Left colon (tissue), 2 donors: ENCODE results near the gene IGF2R. TPM values are rescaled to one million over a fixed set of nuclear protein-coding genes. Genes with fewer than 3 reads are reported as not detected.
A peak's percentile ranks its signal among the peaks of the same experiment; 100 is the strongest.
"Not testable (repeated sequence)": the region's sequence is repeated elsewhere in the genome, so short reads cannot be mapped to it uniquely, and the experiment has no call there.

Experiments
- ATAC-seq: fragments of 200-7000 bp; cut with Tn5 transposase; one replicate; pipeline ENCODE4 v1.9.1; 2020; ENCODE audit warnings: mild to moderate bottlenecking, moderate library complexity
- DNase-seq, 2 donors: peaks; one replicate each; pipeline ENCODE4 v3.0.0-alpha.2; 2020
- intact Hi-C, 2 donors: fragments of 100-400 bp; cut with DNase I in 1 of 2; cut with micrococcal nuclease in 1 of 2; formaldehyde crosslinking; loops; one replicate each; pipeline versions ENCODE4 v1.11.2 to v1.14.0; 2022; cut with DNase I, micrococcal nuclease
- total RNA-seq, 2 donors: library from RNA; stranded (reverse); fragmentation: NEBNext Ultra II Directional; extraction: Animal tissue kit (Norgen Biotek cat#: 25700); gene quantifications; one replicate each; pipeline ENCODE4 v1.2.1, GENCODE V29; 2021
- donor health status: DM: no; HTN: no; CAD: no.
- donor health status: DM: yes; HTN: yes; CAD: no.

The IGF2R gene
- total RNA-seq, 2 donors from 2014 or later: 97.3 to 100 TPM

DNA sequence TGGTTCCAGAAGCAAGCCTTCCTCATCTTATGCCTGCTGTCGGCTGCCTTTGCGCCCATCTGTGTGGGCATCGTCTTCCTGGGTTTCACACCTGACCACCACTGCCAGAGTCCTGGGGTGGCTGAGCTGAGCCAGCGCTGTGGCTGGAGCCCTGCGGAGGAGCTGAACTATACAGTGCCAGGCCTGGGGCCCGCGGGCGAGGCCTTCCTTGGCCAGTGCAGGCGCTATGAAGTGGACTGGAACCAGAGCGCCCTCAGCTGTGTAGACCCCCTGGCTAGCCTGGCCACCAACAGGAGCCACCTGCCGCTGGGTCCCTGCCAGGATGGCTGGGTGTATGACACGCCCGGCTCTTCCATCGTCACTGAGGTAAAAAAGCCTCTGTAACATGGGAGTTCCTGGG is 153.1 kb downstream of the IGF2R start:
- intact Hi-C loops: no loop called here
- ATAC-seq (no peak), DNase-seq (peak in 1 of 2 donors; percentile 10)

DNA sequence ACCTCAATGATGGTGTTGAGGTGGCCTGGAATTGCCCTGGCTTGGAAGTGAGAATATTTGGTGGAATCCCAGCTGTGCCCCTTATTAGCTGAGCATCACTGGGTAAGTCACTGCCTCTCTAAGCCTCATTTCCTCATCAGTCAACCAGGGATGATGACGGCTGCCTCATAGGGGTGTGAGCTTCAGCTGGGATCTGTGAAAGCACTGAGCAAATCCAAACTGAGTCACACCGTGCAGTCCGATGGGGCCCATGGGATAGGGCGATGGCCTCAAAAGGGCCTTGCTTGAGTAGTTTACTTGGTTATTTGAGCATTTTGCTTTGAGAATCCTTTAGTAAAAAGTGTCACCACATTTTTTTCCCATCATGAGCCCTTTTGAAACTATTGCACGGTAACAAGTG is 153.9 kb downstream of the IGF2R start:
- DNase-seq (peak in 1 of 2 donors; percentile 0), ATAC-seq (no peak)
- intact Hi-C loops: no loop called here

DNA sequence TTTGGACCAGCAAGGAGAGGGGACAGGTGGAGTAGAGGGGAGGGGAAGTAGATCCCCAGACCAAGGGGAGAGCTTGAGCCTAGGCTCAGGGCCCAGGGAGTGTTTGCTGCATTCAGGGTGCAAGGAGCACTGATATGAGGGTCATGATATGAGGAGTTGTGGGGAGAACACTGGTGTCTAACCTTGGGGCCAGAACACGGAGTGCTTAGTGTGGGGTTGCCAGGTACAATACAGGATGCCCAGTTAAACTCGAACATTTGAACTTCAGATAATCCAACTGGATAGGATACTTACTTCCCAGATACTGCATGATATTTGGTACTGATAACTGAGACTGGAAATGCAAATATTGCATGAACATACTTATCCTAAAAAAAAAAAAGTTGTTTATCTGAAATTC is 155.1 kb downstream of the IGF2R start:
- no peak for ATAC-seq
- DNase-seq: no peak
- intact Hi-C loops: no loop called here

DNA sequence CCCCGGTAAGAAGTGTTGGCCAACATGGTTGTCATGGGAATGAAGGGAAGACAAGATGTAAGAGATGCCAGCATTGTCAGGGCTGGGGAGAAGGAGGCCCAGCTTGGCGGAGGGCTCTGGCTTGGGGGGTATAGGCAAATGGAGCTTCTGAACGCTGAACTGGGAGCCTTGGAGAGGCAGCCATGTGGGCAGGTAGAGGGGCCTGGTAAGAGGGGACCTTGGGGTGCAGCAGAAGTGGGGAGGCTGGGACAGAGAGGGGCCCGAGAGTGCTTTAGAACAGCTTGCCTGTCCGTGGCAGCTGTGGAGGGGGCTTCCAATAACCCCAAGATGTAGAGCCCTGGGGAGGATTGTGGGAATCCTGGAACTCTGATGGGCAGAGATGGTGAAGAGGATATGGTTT is 155.7 kb downstream of the IGF2R start:
- no peak for ATAC-seq
- intact Hi-C loops: no loop called here
- DNase-seq: no peak

DNA sequence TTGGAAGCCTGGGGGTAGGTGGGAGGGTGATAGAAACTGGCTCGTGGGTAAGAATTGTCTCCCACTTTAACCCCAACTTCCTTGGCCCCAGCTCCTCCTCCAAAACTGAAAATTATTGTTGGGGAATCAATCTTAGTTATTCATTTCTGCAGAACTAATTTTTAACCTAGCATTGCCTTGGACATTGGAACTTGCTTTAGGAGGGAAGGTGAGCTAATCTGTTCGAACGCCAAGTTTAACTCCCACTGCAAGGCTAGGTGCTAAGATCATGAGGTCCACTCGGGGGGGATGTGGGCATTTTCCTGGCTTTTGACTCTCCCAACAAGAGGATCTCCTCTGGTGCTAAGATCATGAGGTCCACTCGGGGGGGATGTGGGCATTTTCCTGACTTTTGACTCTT is 156.2 kb downstream of the IGF2R start:
- ATAC-seq, intact Hi-C loops: not testable (repeated sequence)

DNA sequence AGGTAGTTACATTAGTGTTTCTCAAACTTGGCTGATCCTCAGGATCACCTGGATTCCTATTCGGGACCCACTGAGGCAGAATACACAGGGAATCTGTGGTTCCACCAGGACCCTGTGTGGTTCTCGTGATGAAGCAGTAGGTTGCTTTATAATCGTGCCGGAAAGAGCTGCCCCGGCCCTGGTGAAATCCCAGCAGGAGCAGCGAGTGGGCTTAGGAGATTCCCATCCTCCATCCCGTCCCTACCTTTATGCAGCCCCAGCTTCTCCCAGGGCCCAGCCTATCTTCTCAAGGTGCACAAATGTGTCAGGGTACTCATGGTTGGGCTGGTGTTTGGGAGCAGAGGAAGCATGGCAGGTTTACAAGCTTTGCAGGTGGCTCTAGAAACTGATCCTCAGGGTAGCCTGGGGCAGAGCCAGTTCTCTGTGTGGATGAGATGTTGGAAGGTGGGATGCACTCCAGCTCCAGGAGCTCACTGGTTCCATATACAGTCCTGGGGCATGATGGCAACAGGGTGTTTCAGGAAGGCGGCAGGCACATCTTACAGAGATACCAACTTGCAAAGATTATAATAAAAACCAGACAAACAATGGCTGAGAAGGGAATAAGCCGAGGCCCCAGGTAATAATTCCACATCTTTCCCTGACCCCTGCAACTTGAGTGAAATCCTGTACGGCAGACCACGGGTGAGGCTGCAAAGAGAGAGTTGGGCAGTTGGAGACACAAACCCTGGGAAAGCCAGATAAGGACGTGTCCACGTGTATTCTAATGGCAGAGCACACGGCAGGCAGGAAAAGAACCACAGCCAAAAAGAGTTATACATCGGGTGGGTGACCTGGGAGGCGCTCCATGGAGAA is 158.6 kb downstream of the IGF2R start:
- no peak for ATAC-seq
- intact Hi-C loops: no loop called here
- no peak for DNase-seq

More for the DNA sequence above, 156.2 kb downstream of the IGF2R start:
- DNase-seq: not testable (repeated sequence)

DNA sequence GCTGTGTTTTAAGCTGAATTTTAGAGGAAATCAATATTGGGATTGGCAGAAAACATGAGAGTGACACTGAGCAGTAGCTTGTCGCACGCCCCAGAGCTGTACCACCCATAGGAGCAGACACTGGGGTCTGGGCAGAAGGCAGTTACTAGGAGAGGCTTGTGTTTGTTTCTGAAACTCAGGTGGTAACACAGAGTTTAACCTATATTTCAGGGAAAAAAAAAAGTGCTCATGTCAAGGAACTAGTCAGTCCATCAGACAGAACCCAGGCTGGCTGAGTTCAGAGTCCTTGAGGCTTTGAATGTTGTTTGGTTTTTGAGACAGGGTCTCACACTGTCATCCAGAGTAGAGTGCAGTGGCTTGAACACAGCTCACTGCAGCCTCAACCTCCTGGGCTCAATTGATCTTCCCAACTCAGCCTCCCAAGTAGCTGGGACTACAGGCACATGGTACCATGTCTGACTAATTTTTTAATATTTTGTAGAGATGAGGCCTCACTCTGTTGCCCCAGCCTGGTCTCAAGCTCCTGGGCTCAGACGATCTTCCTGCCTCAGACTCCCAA is 159.3 kb downstream of the IGF2R start:
- no peak for DNase-seq
- intact Hi-C loops: no loop called here
- ATAC-seq: no peak

DNA sequence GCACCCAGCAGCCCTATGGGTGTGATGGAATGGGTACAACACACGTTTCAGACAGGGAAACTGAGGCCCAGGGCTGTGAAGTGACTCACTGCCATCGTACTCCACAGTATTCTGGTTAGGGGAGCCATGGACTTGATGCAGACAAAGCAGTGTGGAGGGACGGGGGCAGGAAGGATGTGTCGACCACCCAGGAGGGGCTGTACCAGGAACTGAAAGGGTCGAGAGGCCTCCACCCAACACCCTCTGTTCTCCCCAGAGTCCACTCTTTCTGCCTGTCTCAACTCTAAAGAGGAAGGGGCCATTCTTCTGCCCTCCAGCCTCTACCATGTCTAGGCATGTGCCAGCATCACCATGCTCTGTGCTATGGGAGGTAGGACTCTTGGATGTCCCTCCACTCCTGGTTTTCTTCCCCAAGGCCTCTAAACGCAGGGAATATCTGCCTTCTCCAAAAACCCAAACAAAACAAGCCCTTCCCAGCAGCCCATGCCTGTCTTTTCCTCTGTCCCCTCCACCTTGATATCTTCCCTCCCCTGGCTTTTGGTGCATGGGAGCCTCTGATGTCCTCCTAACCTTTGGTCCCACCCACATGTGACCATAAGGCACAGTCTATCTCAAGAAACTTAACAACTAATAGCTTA is 160.1 kb downstream of the IGF2R start:
- ATAC-seq: no peak
- intact Hi-C loops: no loop called here
- no peak for DNase-seq

DNA sequence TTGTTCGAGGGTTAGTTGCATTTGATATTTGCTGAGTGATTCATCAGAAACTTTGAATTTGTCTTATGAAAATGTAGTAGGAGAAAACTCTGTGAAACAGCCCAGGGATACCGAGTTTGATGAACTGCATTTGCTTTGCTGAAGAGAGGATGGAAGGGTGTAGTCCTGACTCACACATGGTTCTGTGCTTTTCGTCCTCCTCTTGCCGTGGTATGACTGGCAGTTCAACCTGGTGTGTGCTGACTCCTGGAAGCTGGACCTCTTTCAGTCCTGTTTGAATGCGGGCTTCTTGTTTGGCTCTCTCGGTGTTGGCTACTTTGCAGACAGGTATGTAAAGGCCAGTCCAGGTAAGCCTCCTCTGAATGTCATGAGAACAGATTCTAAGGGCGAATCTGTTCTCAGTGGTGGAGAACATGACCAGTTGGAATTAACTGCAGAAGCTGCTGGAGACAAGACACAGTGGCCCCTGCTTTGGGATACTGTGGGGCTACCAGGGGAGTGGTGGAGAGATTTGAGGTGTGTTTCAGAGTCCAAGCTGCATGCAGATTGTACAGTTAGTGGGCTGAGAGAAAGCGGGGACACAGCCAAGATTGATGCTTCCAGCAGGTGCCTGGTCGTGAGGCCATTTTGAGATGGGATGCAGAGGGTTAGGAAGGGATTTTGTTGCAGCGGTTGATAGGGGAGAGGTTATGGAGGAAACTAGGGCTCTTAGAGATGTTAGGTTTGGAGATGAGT is 161.2 kb downstream of the IGF2R start:
- DNase-seq (no peak), ATAC-seq (no peak)
- intact Hi-C loops: no loop called here

DNA sequence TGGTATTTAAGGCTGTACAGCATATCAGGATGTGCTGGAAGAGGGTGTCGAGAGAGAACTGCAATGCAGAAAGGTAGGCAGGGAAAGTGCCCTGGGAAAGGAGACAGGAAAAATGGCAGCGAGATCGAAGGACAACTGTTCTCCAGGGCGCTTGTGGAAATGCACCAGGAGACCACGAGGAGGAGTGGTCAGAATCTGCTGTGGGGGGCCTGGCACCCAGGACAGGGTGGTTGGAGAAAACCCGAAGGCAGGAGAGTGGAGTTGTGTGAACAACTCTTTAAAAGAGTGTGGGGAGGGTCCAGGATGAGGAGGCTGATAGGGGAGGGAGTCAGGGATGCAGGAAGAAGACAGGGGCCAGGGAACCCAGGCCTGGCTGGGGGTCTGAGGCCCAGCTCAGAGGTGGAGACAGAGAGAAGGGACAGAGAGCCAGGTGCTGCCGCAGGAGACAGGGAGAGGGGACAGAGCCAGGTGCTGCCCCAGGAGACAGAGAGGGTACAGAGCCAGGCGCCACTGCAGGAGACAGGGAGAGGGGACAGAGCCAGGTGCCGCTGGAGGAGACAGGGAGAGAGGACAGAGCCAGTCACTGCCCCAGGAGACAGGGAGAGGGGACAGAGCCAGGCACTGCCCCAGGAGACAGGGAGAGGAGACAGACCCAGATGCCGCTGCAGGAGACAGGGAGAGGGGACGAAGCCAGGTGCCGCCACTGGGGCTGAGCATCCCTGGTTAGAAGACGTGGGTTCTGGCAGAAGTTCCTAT is 162.0 kb downstream of the IGF2R start:
- no peak for ATAC-seq
- DNase-seq: no peak
- intact Hi-C loops: no loop called here

DNA sequence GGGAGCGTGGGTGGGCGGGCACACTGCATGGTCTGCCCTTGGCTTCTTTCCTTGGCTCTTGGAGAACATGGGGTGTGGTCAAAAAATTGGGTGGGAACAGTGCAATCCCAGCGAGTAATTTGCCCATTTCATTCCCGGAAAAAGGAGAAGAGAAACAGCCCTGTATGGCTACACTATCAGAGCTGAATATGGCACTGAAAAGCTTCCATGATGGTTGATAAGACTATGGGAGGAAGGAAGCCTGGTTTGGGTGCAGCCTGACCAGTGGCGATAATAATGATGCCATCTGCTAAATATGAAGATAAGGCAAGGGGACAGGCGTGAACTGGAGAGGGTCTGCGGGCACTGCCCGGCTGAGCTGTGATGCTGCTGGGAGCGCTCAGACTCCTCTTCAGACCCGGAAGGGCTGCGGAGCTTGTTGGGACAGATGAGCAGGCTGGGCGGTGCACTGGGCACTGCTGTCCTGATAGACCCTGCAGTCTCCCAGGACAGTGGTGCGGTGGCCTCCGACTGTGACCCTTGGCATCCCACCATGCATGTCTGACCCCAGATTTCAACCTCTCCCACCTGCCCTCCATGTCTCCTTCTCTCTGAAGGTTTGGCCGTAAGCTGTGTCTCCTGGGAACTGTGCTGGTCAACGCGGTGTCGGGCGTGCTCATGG is 162.9 kb downstream of the IGF2R start:
- DNase-seq (no peak), ATAC-seq (no peak)
- intact Hi-C loops: no loop called here

DNA sequence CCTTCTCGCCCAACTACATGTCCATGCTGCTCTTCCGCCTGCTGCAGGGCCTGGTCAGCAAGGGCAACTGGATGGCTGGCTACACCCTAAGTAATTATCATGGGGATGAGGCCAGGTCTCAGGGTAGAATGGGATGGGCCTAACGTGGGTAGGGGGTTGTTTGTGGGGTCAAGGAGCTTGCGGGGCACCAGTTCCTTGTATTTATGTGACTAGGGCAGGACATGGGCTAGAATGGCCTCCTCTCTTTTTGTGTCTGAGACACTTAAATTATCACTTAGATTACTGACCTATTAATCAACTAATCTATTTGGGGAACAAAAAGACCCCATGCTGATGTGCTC is 163.4 kb downstream of the IGF2R start:
- DNase-seq (no peak), ATAC-seq (no peak)
- intact Hi-C loops: no loop called here

DNA sequence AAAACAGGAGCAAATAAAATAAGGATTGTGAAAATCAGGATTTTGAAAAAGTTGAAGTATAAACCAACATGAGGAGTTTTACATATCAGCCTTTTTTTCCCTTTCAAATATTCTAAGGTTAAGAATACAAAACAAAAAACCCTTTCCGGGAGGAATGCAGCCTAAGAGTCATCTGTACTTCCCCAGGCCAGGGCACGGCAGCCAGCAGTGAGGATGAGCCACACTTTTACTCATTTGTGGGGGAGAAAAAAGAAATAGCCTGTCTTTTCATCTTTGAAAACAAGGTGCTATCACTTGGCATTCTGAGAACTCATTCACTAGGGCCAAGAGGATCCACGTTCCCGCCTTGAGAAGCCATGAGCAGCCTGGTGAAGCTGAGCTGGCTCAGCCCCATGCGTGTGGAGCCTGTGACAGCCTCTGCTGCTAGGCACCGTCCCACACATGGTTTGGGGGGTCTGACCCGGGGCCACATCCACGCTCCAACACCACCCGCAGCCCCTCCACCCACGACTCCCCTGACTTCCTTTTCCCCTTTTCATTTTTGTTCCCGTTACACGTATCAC is 164.0 kb downstream of the IGF2R start:
- ATAC-seq (no peak), DNase-seq (no peak)
- intact Hi-C loops: no loop called here

DNA sequence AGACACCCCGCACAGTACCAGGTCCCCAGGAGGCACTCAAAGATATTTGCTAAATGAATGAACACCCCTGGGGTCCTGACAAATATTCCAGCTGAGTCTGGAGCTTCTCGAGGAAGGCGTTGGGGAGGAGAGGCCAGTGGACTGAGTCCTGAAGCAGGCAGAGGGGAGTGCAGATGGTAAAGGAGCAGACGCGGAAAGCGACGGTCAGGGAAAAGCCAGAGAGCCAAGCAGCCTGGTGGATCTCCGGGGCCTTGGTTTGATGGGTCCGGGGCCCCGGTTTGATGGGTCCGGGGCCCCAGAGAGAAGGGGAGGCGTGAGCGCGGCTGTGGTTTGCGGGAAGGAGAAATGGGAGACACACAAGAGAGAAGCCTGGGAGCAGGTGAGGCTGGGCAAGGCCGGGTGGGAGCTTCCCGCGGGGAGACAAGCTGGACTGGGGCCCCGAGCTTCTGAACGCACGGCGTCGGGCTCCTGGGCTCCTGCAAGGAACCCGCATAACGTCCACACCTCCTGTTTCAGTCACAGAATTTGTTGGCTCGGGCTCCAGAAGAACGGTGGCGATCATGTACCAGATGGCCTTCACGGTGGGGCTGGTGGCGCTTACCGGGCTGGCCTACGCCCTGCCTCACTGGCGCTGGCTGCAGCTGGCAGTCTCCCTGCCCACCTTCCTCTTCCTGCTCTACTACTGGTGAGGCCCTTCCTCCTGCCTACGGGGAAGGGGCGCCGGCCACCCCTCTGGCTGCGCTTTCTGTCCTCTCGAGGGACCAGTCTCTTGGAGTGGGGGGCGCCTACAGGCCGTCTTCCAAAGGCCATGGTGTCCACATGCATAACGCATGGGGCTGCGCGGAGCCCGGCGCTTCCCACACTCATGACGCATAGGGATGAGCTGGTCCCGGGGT is 164.8 kb downstream of the IGF2R start:
- intact Hi-C loops: no loop called here
- DNase-seq: no peak
- no peak for ATAC-seq

DNA sequence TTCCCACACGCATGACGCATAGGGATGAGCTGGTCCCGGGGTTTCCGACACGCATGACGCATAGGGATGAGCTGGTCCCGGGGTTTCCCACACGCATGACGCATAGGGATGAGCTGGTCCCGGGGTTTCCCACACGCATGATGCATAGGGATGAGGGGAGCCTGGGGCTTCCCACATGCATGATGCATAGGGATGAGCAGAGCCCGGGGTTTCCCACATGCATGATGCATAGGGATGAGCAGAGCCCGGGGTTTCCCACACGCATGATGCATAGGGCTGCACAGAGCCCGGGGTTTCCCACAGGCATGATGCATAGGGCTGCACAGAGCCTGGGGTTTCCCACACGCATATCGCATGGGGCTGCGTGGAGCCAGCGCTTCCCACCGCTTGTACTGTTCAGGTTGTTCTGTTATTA is 165.5 kb downstream of the IGF2R start:
- DNase-seq, intact Hi-C loops, ATAC-seq: not testable (repeated sequence)

DNA sequence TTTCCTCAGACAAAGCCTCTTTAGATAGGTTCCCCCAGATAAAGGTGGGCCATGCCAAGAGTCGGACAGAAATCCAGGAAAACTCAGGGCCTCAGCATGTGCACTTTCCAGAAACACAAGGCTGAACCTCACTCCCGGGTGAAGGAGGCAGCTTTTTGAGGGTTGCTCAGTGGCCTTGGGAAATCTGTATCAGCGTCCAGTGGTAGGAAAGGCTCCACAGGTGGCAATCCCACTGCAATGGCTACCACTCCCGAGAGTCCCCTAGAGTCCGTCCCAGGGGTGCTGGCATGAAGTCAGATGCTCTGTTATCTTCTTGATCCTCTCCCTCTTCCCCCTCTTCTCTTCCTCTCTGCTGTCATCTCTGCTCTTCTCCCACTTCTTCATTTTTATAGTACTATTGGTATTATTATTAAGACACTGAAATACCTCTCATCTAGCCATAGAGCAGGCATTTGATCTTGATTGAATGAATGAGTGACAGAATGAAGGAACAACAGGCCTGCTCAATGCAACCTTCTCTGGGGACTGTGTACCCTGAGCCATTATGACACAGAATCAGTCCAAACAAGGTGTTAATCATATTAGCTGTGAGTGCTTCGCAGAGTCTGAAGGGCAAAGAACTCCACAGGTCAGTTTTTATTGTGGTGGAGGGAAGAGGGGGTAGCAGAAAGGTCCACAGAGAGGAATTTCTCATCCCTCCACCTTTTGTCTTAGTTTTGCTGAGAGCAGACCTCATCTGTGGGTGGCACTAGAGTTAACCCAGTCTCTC is 166.1 kb downstream of the IGF2R start:
- no peak for ATAC-seq
- no peak for DNase-seq
- intact Hi-C loops: loop anchor here (5.0 kb wide), 1 partner anchor 322 kb away; no protein-coding TSS in a partner anchor
